HS-5 (cell line): Measurements from ENCODE around the gene GSG1L.

Experiments used
- DNase-seq: peaks from one replicate; pipeline ENCODE4 v3.0.0-alpha.2; 2012; ENCODE audit warnings: low read depth

The GSG1L gene

DNA sequence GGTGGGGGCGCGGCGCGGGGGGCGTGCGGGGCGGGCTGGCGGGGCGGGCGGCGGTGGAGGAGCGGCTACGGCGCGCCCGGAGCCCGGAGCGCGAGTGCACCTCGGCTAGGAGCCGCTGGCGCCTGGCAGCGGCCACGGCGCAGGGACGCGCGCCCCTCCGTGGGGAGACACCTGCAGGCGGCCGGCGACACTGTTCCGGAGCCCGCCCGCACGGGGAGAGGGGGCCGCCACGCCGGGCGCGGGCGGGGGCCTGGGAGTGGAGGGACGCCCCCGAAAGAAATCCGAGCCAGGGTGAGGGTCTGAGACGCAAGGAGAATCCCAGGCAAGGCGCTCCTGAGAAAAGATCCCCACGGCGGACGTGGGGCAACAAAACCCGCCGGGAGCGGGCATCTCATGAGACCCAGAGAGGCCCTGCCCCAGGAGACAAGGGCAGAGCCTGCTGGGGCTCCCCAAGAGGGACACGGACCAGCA, at the start of gene GSG1L:
Gene GSG1L, minus strand, starts transcription at position 124 of the 471 bp plus-strand sequence. CDS start 290 bp downstream, outside the sequence.
- DNase-seq: no peak

DNA sequence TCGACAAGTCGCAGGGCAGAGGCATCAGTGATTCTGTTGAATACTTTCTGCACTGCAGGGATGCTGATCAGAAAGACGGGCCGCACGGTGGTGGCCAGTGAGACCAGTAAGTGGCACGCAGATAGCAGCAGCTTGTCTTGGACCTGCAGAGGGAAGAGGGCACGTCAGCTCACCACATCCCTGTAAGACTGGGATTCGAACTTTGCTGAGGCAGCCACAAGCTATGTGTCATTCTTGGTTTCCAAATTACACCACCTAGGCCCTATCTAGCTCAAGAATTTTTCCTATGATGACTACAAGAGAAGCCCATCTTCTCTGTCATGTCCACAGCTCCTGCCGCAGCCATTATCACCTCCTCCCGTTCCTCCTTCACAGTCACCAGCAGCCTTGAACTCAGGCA, 49.4 kb upstream of the GSG1L start:
- no peak for DNase-seq

DNA sequence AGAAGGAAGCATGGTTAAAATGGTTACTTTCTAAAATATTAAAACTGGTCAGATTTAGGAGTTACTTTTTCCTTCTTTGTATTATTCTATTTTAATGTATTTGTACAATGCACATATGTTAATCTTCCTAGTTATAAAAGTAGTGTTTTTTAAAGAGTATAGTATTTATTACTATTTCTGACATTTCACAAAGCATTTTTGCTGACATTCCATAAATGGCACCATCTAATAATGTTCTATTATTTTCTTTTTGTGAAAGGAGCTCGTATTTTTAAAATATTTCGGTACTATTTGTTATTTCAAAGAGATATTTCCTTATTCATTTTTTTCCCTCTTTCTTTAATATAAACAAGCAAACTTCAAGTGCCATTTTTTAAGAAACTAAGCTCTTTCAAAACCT, 47.5 kb upstream of the GSG1L start:
- DNase-seq: no peak

DNA sequence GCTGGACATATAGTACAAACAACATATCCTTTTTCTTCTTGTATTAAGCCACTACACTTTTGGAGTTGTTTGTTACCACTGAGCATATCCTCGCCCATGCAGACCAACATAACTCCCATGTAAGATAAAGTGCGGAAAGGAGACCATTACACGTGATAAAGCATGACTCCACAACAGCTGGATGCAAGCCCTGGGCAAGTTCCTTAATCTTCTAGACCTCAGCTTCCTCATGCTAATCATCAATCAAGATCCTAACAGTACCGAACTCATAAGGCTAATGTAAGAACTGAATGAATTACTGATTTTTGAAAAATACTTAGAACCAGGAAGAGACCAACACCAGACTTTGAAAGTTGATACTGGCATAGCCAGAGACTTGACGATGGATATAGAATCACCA, 47.0 kb upstream of the GSG1L start:
- DNase-seq: no peak

DNA sequence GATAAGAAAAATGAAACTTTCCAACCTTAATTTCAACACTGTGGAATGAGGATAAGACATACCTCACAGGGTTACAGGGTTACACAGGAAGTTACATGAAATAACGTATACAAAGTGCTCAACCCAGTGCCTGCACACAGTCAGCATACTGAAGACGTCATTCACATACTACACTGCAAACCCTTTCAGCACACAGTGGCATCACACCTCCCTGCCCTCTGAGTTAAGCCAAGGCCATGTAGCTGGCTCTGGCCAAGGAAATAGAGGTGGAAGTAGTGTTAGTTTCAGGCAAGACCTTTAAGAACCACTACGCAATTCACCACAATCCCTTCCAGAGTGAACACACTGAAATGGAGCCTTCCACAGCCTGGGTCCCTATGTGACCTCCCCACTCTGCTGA, 46.6 kb upstream of the GSG1L start:
- no peak for DNase-seq

DNA sequence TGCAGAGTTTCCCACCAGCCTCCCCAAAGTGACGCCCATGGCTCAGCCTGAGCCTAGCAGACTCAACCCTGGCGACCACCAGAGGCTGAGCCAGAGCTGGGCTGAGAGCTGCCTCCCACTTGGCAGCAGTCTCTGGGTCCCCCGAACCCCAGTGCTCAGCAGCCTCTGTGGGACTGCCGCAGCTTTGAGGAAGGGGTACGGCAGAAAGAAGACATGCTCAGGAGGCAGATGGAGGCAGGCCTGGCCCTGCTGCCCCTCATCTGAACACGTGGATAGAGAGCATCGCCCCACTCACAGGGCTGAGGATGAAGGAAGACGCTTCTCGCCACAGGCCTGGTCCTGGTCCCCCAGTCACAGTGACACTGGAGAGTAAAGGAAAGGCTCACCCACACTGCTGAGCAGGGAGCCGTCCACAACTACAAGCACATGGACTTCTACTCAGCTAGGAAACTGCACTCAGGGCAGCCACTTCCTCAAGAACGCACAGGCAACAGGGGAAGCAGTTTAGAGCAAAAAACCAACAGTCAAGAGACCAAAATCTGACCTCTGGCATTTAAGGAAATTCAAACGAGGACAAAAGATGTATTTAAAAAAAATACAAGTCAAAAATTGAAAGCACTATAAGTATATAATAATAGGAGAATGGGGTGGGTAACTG, 45.2 kb upstream of the GSG1L start:
- DNase-seq: no peak

DNA sequence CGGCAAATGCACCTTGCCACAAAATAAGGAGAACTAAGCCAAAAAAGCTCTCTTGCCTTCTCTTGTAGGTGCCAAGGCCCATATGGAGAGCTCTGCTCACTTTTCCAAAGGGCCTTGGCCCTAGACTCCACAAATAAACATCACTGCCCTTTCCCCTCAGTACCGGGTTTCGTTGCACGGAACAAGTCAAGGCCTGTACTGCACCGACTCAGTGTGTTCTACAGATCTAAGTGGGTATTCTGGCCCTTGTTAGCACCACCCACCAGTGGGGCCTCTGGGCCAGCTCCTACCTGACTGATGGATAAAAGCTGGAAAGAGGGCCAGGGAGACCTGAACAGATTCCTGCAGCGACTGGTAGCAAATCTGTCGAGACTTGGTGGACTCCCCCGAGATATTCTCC, 43.7 kb upstream of the GSG1L start:
- no peak for DNase-seq

DNA sequence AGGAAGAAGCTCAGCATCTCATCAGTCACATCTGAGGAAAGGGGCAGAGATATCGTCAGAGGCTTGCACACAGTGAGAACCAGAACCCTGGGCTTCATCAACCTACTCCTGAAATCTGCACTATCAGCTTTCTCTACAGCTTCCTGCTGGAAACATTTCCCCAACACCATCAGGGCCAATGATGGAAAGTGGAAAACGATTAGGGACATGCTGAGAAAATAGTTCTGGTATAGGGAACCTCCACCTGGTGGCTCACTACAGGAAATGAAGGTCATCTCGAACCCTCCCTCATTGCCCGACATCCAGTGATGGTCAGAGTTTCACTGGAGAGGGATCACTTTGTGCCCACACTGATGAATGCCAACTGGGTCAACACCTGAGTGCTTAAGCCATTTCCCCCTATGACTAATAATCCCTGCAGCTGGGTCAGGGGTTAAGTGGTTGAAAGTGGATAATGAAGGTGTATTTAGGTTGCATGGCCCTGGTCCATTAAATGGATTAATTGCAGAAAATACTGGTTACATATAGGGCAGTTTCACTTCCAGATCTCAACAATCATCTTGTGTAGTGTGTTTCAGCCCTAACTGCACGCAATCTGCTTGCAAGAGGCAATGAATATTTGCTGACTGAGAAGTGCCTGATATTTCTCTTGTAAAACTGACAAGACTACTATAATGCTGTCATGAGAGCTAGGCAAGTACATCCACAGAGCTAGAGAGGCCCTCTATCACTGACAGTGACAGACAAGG, 43.1 kb upstream of the GSG1L start:
- DNase-seq: no peak

DNA sequence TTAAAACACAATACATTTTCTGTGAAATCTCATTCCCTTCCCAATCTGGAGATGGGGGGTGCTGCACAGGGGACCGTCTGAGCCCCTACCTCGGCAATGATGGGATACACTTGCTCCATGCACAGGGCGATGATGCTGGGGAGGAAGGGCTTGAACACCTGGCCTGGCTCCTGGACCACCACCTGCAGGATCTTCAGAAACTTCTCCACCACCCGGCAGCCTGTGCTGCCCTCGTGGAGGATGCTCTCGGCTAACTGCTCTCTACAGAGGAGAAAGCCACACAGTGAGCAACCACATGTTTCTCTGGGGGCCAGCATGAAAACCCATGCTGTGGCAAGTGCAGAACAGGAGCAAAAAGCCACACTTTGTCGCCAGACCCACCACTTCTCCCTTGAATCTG, 42.4 kb upstream of the GSG1L start:
- no peak for DNase-seq

DNA sequence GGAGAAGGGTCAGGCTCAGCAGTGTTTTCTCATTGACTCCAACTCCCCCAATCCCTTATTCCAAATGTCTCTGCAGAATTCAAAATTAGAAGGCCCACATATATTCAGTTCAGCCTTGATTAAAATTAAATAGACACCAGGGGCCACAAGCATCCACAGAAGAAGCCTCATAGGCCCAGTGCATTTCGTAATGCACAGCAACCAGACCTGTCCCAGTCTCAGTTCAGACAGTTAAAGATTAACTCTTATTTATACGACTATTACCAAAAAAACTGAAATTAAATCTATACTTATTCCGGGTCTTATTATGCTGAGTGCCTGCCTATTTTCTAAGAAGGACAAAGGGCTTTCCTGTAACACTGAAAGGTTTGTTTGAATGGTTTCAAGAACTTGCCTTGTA, 41.8 kb upstream of the GSG1L start:
- DNase-seq: no peak

DNA sequence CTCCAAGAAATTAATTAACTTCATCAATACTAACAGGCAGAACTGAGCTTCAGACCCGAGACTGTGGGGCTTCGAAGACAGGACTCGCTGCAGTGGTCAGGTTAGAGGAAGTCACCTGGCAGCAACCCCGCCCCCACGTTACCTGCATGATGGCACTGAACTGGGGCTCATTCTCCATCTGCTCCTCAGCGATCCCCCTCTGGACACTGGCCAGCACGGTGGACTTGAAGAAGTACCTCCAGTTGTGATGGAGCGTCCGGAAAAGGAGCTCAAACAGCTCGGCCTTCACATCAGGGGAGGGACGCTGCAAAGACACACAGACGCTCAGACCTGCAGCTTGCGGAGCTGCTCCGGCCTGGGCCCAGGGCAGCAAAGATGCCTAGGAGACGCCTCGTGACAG, 40.9 kb upstream of the GSG1L start:
- no peak for DNase-seq

DNA sequence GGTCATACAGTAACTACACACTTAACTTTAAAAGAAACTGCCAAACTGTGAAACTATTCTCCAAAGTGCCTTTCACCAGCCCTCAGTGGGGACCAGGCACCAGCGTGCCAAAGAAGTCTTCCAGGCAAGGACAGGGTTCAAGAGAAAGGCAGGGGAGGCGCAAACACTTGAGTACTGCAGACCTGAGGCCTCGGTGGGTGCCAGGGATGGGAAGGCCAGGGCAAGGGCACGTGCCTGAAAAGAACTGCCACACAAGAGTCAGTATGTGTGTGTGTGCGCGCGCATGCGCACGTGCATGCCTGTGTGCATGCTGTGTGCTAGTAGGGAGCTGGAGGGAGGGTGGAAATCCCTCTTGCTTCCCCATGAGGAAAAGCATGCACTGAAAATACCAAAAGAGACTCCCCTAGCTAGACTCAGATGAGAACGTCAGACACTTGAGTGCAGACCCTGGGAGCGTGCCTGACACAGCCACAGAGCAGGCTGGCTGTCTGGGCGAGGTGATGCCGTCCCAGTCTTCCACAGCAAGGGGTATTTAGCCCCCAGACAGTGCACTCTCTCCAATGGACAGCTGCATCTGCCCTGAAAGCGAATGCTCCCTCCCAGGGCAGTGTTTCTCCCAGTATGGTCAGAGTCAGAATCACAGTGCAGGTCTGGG, 40.1 kb upstream of the GSG1L start:
- no peak for DNase-seq

DNA sequence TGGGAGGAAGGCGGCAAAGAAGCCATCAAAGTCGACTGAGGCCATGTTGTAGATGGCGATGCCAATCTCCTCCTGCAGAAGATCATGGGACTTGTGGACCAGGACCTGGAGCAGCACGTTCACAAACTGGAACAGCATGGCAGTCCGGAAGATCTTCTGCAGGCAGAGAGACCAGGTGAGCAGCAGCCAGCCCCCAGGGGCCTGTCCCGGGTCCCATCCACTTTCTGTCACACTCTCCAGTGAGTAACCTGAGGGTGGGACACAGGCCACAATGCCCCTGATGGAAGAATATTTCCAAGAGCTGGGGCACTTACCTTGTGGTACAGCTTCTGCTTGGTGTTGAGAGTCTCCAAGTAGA, 38.0 kb upstream of the GSG1L start:
- no peak for DNase-seq

DNA sequence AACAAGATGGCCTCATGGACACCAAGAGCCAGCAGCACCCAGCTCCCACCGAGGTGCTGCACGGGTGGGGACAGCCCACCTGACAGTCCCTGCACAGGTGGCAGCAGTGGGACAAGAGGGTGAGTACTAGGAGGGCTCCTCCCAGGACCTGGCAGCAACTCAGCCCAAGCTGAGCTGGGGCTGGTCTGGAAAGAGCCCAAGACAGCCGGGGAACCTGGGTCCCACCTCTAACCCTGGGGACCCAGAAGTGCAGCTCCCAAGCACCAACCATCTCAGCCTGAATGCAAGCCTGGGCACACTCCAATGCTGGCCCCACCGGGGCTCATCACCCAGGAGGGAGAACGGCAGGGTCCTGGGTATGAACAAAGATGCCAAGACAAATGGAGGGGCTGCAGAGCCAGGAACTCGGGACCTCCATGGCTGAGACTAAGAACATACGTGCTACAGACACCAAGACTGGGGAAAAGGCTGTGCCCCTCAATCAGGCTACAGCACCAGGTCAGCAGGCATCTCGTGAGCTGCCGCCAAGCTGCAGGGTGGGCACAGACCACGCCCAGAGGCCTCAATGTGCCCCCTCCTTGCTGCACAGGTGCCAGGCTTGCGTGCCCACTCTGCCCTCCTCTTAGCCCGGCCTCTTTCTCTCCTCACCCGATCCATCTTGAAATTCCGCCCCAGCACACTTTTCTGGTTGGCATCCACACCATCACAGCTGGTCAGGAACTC, 37.5 kb upstream of the GSG1L start:
- no peak for DNase-seq

DNA sequence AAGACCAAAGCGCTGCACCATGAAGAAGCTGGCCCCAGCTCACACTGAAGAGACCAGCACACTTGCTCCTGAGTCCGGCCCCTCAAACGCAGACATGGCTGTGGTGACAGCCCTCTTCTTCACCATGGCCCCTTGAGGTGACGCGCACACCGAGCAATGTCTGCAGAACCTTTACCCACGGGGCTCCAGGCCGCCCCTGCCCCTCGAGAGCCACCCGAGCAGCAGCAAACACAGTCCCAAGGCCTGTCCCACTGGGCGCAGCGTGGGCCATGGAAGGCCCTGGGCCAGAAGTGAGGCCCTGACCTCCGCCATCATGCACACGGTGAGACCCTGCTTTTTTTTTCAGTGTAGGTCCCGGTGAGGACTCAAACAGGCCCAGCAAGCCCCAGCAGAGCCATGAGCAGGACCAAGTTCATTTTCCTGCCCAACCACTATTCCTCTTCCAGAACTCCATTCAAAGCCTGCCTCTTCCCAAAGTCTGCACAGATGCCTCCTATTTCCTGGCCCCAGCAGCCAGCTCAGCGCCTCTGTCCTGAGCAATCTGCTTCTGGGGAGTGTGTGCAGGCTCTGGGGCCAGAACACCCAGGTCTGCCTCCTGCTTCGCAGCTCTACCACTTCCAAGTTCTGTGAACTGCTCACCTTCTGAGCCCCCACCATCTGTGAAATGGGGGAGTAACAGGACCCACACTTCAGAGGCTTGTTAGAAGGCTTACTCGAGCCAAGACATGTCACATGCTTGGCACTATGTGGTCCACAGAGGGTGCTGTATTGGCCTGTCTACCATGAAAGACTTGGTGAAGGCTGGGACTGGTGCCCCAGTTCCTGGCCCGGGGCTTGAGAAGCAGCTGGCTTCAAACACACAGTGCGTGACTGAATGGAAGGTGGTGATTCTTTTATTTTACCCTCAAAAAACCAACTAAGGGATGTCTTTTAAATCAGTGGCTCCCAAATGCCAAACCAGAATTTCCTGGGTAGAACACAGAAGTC, 35.7 kb upstream of the GSG1L start:
- no peak for DNase-seq

DNA sequence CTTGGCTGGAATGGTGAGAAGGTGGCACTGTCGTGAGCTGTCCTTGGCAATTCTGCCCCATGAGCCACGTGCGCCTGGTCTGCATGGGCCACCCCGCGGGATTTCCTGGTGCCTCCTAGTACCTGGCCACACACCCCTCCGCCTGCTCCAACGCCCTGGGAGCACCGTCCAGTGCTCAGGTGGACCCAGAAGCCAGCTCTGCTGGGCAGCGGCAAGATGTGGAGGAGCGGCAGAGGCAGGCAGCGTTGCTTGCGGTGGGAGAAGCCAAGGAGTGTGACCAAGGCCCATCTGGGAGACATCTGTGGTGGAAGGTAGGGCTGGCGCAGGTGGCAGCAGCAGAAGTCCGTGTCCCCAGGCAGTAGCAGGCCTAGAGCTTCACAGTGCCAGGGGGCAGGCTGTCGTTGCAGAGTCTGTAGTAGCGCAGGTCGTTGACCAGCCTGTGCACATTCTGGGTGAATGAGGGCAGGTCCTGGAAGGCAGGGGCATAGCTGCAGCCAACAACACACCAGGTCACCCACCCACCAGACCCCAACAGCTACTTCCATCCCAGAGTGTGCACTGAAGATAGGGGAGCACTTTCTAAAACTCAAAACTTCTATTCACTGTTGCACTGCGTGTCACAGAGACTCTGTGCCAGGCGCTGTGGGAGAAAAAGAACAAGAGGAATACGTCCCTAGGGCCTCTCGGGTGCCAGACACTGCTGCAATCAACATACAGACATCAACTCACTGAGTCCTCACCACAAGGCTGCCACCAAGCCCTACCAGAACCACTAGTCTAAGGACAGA, 34.9 kb upstream of the GSG1L start:
- DNase-seq: no peak

DNA sequence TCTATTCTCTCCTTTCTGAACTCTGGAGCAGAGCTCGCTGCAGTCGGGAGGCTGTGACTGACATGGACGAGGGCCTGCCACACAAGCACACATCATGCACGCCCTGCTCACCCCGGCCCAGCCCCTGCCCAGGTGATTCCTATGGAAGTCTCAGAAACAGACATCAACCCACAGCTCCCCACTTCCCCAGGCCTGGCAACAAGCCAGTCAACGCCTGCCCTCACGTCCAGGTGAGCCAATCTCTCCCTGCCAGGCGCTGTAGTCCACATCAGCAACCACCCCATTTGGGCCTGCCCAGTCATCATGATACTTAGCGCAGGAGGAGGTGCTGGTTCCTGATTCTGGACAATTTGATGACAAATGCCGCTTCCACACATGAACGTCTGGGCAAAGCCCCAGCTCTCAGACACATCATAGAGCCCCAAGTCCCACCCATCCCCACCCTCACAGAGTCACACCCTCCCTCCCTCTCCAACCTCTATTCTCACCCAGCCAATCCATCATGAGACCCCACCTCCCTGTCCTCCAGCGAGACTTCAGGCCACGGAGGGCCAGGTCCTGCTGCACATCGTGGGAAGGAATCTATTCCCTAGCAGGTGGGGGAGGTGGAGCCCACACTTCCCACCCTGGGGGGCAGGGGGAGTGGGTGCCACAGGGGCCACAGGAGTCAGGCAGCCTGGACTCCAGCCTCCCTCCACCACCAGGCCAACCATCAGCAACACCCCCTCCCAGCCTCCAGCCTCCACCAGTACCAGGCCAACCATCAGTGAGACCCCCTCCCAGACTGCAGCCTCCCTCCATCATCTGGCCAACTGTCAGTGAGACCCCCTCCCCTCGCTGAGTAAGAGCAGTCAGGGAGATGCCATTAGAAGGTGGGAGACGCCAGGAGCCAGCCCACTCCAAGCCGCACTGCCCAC, 33.7 kb upstream of the GSG1L start:
- DNase-seq: no peak

DNA sequence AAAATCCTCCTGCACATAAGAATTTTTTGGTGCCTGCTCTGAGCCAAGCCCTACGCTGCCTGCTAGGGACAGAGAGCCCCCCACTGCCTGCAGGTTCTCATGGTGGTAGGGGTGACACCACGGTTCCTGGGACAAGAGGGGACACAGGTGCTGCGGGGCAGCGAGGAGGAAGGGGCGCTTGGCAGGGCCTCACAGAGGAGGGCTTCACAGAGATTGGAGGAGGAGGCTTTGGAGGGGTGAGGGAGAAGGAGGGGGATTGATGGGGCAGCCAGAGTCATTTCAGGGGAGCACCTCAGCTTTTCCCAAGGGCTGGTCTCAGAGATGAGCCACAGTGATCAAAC, 29.8 kb upstream of the GSG1L start:
- DNase-seq: no peak

DNA sequence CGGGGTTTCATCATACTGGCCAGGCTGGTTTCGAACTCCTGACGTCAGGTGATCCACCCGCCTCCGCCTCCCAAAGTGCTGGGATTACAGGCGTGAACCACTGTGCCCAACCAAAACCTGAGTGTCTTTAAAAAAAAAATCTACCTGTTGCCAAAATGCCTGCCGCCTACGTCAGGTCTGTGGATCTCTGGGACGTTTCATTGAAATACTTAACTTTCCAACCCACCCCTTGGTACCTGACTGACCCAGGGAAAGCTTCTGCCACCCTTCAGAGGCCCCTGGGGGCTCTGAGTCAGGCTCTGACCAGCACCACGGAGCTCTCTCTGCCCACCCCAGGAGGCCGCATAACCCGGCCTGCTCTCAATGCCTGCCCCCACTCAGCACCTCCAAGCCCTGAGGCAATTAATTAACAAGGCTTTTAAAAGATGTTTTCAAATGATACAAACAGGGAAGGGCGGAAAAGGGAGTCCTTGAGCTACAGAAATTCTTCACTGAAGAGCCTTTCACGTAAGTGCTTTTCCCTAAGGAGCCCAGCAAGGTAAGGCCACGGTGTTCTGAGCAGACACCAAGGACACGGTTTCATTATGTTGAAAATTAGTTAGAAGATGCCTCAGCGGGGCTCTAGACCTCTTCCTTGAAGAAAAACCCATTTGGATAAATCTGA, 29.3 kb upstream of the GSG1L start:
- no peak for DNase-seq
